ENCODE data around the gene SAXO1.
"Not testable (repeated sequence)": the region's sequence is repeated elsewhere in the genome, so short reads cannot be mapped to it uniquely, and the experiment has no call there.

SAXO1 gene

DNA sequence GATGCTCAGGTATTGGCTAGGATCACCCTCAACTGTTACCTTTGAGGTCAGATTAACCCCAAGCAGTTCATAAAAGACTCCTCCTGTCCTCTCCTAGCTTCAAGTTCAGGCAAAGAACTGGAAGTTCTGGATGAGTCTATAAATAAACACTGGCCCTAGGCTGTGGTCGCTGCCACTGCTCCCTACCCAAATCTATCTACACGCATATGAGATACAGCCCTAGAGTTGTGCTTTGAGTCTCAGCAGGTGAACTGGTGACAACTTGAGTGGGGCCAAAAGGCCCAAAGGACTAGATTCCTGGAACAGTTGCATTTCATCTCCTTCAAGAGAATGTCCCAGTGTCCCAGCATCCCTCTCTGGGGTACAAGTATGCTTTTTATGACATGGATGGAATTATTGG lies 62.6 kb downstream of the SAXO1 start:
- DNase-seq (ENCODE audit: low read depth in 2 of 2): no peak

DNA sequence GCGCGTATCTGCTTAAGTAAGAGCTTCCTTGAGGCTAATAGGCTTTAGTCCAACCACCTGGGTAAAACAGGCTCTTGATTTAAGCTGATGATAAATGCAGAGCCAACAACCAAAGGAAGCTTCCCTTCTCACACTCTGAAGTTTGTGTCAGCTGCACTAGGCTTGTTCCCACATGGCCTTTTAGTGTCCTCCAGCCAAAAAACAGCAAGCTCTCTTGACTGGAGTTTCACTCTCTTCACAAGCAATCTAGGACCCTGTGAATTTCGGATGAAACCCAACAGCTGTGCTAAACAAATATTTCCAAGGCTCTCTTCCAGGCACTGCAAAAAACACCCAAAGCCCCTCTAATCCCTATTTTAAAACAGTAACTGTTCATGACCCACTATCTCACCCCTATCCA lies 63.9 kb downstream of the SAXO1 start:
- no peak for DNase-seq (ENCODE audit: low read depth in 2 of 2)

DNA sequence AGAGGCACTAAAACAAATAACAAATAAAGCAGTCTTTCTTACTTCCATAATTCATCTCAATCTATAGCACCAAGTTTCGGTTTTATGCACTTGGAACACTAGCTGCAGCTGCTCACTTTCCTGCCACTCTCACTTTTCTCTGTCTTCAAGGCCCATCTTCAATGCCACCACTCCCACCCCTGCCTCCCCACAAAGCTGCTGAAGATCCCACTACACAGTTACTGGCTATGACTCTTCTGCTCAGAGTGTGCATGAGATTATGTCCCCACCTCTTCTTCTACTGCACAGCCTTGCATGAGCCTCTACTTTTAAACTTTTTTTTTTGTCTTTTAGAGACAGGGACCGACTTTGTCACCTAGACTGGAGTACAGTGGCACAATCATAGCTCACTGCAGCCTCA lies 77.4 kb downstream of the SAXO1 start:
- no peak for DNase-seq (ENCODE audit: low read depth in 2 of 2)

- no peak for DNase-seq (ENCODE audit: low read depth in 2 of 2)
Measured at GRCh38 chr9:18951936-18952335, 81.1 kb downstream of the SAXO1 start.

- no peak for DNase-seq (ENCODE audit: low read depth in 2 of 2)
Measured at GRCh38 chr9:18947892-18948339, 85.1 kb downstream of the SAXO1 start.

- no peak for DNase-seq (ENCODE audit: low read depth in 2 of 2)
Measured at GRCh38 chr9:18942801-18943200, 90.2 kb downstream of the SAXO1 start.

- DNase-seq (ENCODE audit: low read depth in 2 of 2): no peak
Measured at GRCh38 chr9:18941060-18941740, 91.8 kb downstream of the SAXO1 start.

DNA sequence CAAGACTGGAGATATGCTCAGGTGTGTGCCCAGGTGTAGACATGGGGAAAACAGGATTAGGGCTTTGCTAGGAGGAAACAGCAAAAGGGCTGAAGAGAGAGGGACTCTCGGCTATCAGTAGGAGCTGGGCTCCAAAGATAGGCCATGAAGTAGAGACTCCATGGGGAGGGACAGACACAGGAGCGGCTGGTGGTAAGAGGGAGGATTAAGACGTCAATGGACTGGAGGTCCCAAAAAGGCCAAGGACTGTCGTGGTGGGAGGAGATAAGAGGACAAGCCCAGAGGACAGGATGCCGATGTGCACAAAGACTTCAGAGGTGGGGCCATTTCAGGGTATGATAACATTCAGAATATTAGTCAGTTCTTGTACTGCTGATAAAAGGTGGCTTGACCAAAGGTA lies 93.1 kb downstream of the SAXO1 start:
- no peak for DNase-seq (ENCODE audit: low read depth in 2 of 2)

DNA sequence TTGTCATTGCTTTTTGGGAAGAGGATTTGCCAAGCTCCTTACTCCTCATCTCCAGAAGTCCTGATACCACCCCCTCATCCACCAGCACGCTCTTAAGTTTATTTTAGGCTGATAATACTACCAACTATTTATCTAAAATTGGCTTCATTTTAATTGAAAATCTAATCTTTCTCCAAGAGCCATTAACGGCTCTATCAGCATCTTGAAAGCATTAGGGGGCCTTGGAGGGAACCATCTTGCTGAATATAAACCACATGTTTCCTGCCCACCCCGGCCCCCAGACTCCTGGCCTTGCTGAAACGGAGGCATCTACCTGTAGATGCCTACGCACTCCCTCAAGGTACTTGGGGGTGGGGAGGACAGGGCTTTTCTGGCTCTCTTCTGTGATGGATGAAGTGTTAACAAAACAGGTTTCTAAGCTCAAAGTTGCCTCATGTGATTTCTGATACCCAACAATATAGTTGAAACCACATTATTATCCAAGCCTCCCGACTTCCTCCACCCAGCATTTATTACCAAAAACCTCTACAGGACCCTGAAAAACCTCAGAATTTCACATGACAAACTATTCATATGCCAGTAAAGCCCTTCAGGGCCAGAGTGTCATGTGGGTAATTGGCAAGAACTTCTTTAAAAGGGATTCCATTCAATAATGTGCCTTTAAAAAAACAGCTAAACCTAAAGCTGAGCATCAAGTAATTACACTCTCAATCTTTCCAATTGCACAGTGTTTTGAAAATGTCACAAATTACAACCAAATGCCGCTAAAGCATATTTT lies 96.7 kb downstream of the SAXO1 start:
- DNase-seq (ENCODE audit: low read depth in 2 of 2): no peak

- DNase-seq (ENCODE audit: low read depth in 2 of 2): no peak
Measured at GRCh38 chr9:18935541-18935940, 97.5 kb downstream of the SAXO1 start.

DNA sequence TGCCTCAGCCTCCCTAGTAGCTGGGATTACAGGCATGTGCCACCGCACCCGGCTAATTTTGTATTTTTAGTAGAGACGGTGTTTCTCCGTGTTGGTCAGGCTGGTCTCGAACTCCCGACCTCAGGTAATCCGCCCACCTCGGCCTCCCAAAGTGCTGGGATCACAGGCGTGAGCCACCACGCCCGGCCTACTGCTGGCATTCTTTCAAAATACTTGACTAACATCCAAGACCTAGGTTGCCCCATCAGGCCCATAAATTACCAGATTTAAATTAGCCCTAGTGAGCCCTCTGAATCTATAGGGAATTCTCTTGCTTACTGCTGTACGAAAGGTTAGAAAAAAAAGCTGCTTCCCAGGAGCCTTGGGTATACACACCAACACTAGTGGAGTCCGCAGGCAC lies 102.4 kb downstream of the SAXO1 start:
- DNase-seq (ENCODE audit: low read depth in 2 of 2): not testable (repeated sequence)

DNA sequence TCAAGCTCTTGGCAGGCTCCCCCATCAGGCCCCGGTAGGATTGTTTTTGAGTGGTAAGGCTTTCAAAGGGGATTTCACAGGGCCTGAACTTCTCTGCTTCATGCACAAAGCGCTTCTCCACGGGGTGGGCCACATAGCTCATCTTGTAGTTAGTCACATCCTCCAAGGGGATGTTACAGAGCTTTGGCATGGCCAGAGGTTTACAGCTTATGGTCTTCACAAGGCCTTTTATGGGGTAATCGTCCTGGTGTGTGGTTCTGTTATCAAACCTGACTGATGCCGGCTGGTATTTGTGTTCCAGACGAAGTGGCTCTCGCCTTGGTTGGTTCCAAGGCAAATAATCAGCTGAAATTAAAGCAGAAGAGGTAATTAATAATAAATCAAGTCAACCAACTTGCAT lies 104.3 kb downstream of the SAXO1 start:
- DNase-seq (ENCODE audit: low read depth in 2 of 2): no peak

- DNase-seq (ENCODE audit: low read depth in 2 of 2): no peak
Measured at GRCh38 chr9:18926513-18926912, 106.5 kb downstream of the SAXO1 start.

DNA sequence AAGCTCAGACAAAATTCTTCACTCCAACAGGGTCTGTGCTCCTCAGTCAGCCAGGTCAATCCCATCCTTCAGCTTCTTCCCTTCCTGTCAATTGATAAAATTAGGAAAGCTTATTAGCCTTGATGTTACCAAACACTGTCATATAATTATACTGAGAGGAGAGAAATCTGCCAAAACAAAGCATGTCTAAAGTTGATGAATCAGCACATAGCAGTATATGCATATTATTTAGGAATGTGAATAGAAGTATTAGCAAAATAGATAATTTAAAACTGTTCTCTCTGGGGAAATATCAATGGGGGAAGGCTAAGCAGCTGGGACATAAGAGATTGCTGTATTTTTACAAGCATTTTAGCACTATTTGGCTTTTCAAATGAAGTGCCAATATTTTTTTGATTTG lies 107.1 kb downstream of the SAXO1 start:
- DNase-seq (ENCODE audit: low read depth in 2 of 2): no peak

GRCh38 chr9:18923671-18924430 lies 109.2 kb downstream of the SAXO1 start:
- no peak for DNase-seq (ENCODE audit: low read depth in 2 of 2)

DNA sequence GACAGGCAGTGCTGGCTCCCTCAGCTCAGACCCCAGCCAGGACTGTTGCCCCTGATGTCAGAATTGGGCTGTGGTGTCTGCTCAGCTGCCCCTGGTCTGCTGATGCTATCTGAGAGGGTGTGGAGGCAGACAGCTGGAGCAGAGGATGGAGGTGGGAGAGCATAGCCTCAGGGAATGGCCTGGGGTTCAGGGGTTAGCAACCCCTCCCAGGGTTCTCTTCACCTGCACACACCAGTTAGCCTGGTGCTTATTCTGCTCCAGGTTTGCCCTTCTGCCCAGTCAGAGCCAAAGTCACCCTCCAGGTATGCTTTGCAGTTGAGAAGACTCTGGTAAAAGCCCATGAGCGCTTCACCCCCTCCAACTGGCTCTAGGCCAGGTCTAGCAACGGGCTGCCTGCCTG lies 109.8 kb downstream of the SAXO1 start:
- DNase-seq (ENCODE audit: low read depth in 2 of 2): no peak

- no peak for DNase-seq (ENCODE audit: low read depth in 2 of 2)
Measured at GRCh38 chr9:18922161-18922885, 110.7 kb downstream of the SAXO1 start.

- DNase-seq (ENCODE audit: low read depth in 2 of 2): no peak
Measured at GRCh38 chr9:18921366-18922075, 111.5 kb downstream of the SAXO1 start.

- DNase-seq (ENCODE audit: low read depth in 2 of 2): no peak
Measured at GRCh38 chr9:18920141-18921084, 112.6 kb downstream of the SAXO1 start.

- DNase-seq (ENCODE audit: low read depth in 2 of 2): no peak
Measured at GRCh38 chr9:18911714-18912342, 121.2 kb downstream of the SAXO1 start.

Measured in stimulated activated CD4-positive, alpha-beta T cell treated with anti-CD3 and anti-CD28 coated beads, Interleukin-4, amount 100 ng/mL, for 48 hours (primary cell).